Activated CD4-positive, alpha-beta T cell treated with anti-CD3 and anti-CD28 coated beads for 36 hours (primary cell): Measurements from ENCODE around the gene PRRC2A. TPM values are rescaled to one million over a fixed set of nuclear protein-coding genes. Genes with fewer than 3 reads are reported as not detected.

ENCODE experiments used
- ATAC-seq: fragments of 200-7000 bp; cut with Tn5 transposase; one replicate; pipeline ENCODE4 v1.10.0; 2021; ENCODE audit warnings: mild to moderate bottlenecking, moderate library complexity
- CTCF ChIA-PET: fragments of 350-600 bp; sonication (Branson Sonifier 250); formaldehyde crosslinking; loops from one replicate; lab custom pipeline; 2021; ENCODE audit warnings: antibody characterized with exemption; lab: Charles Lee
- POLR2A ChIA-PET: fragments of 350-600 bp; sonication (Branson Sonifier 250); formaldehyde crosslinking; loops from one replicate; lab custom pipeline; 2021; ENCODE audit warnings: antibody characterized with exemption, inconsistent platforms; lab: Charles Lee
- DNase-seq: peaks from one replicate; pipeline ENCODE4 v3.0.0-alpha.2; 2020
- H3K27ac Mint-ChIP-seq: one replicate; pipeline ENCODE4 v1.8.0; 2021; ENCODE audit warnings: mixed read lengths
- H3K27me3 Mint-ChIP-seq: one replicate; pipeline ENCODE4 v1.8.0; 2021; ENCODE audit warnings: mixed read lengths
- H3K36me3 Mint-ChIP-seq: one replicate; pipeline ENCODE4 v1.8.0; 2021; ENCODE audit warnings: low read depth, mixed read lengths
- H3K4me1 Mint-ChIP-seq: one replicate; pipeline ENCODE4 v1.8.0; 2021; ENCODE audit warnings: mixed read lengths
- H3K4me3 Mint-ChIP-seq: one replicate; pipeline ENCODE4 v1.8.0; 2021; ENCODE audit warnings: mild to moderate bottlenecking, moderate library complexity, mixed read lengths
- H3K9me3 Mint-ChIP-seq: one replicate; pipeline ENCODE4 v1.8.0; 2021; ENCODE audit warnings: low read depth, mixed read lengths
- intact Hi-C, 2 experiments: fragments of 100-400 bp; cut with DNase I in 1 of 2; cut with micrococcal nuclease in 1 of 2; formaldehyde crosslinking; loops; one replicate each; pipeline versions ENCODE4 v1.14.2 to v1.15.1; 2022 to 2024; cut with DNase I, micrococcal nuclease
- total RNA-seq, 2 experiments: library from RNA; stranded (reverse); gene quantifications; one replicate each; pipeline ENCODE4 v1.2.3, GENCODE V29; 2021

The PRRC2A gene
- 100 to 1,000 TPM; 255 to 280 TPM for total RNA-seq

- ChIA-PET CTCF (interaction anchor here (0.6 to 1.4 kb wide), 7 partner anchors 22 to 128 kb away, joined by 3 to 9 read pairs (median 3); partner anchors contain the start of genes ATP6V1G2 and DDX39B), POLR2A (interaction anchor here (0.7 to 2.8 kb wide), 9 partner anchors 18 to 242 kb away, joined by 3 to 11 read pairs (median 4); partner anchors contain the start of genes BAG6, DDX39B, GPANK1 and HSPA1B)
- peak; percentile 28 for ATAC-seq
- Mint-ChIP-seq H3K27ac (peak within 1 kb of the TSS; percentile 99), H3K36me3 (peaks cover 54% of the 10 kb centered on the region), H3K4me1 (peaks cover 44% of the 10 kb centered on the region), H3K27me3 (no peaks in the 10 kb centered on the region), H3K4me3 (peak within 1 kb of the TSS; percentile 95), H3K9me3 (no peaks in the 10 kb centered on the region)
- intact Hi-C loops: loop anchor here (1.0 to 2.0 kb wide), 22 partner anchors 32 to 1234 kb away; partner anchors contain the start of genes BAG6 (in 2 of the 2), NFKBIL1 (in 2 of the 2), ABHD16A (in 1 of the 2) and ATP6V1G2 (in 1 of the 2)
- DNase-seq: peak; percentile 98
These were observed at the start of gene PRRC2A for GRCh38 chr6:31620586-31621319. Gene PRRC2A, plus strand, starts transcription at chr6:31620715. Its CDS starts 2,075 bp downstream, at chr6:31622790.

- CTCF ChIA-PET: interaction anchor here (1.3 to 28.5 kb wide), 5 partner anchors 10 to 78 kb away, joined by 6 to 873 read pairs (median 13); partner anchors contain the start of genes ATP6V1G2, LST1, LTB and NCR3
- Mint-ChIP-seq H3K4me3 (peak within 1 kb of the TSS; percentile 97), H3K36me3 (peaks cover 35% of the 10 kb centered on the region), H3K27ac (peak within 1 kb of the TSS; percentile 98), H3K4me1 (peaks cover 83% of the 10 kb centered on the region), H3K27me3 (no peaks in the 10 kb centered on the region), H3K9me3 (no peaks in the 10 kb centered on the region)
- intact Hi-C loops: loop anchor here (1.0 to 10.0 kb wide), 8 partner anchors 8 to 1227 kb away; partner anchors contain the start of genes HLA-B (in 1 of the 2), NFKBIL1 (in 1 of the 2) and RPP21 (in 1 of the 2)
- DNase-seq (peak; percentile 91), ATAC-seq (peak; percentile 48)
- POLR2A ChIA-PET: interaction anchor here (0.5 to 2.0 kb wide), 5 partner anchors 9 to 958 kb away, joined by 3 to 15 read pairs (median 3); partner anchors contain the start of gene DDX39B
These were observed 48.2 kb upstream of the PRRC2A start, which contains the start of gene LTA for GRCh38 chr6:31572041-31572911. Gene LTA, plus strand, starts transcription at chr6:31572289. Its CDS starts 454 bp downstream, at chr6:31572743.

GRCh38 chr6:31573239-31574105 is 47.0 kb upstream of the PRRC2A start:
- peaks cover 45% of the 10 kb centered on the region for H3K36me3 Mint-ChIP-seq
- peaks cover 75% of the 10 kb centered on the region for H3K4me1 Mint-ChIP-seq
- H3K27me3 Mint-ChIP-seq: no peaks in the 10 kb centered on the region
- no peak for ATAC-seq
- ChIA-PET POLR2A (interaction anchor here (0.5 to 4.9 kb wide), 5 partner anchors 8 to 1724 kb away, joined by 3 to 43 read pairs (median 3); partner anchors contain the start of gene DDX39B), CTCF (interaction anchor here (0.6 to 28.5 kb wide), 6 partner anchors 9 to 1396 kb away, joined by 3 to 873 read pairs (median 28); partner anchors contain the start of genes ATP6V1G2, LST1, LTB and NCR3)
- intact Hi-C loops: loop anchor here in 1 of 2 experiments (2.0 to 10.0 kb wide), 6 partner anchors 15 to 1229 kb away; partner anchors contain the start of genes HLA-B and RPP21
- DNase-seq: no peak
- no peaks in the 10 kb centered on the region for H3K9me3 Mint-ChIP-seq
- peak overlapping the region; percentile 98 for H3K27ac Mint-ChIP-seq
- peak overlapping the region; percentile 97 for H3K4me3 Mint-ChIP-seq

GRCh38 chr6:31574106-31575061 is 46.1 kb upstream of the PRRC2A start:
- Mint-ChIP-seq H3K9me3 (no peaks in the 10 kb centered on the region), H3K27me3 (no peaks in the 10 kb centered on the region), H3K27ac (peak overlapping the region; percentile 98), H3K4me3 (peak overlapping the region; percentile 97), H3K4me1 (peaks cover 74% of the 10 kb centered on the region), H3K36me3 (peaks cover 52% of the 10 kb centered on the region)
- intact Hi-C loops: loop anchor here (1.0 to 10.0 kb wide), 9 partner anchors 14 to 1230 kb away; partner anchors contain the start of genes HLA-B (in 1 of the 2), PRRC2A (in 1 of the 2) and RPP21 (in 1 of the 2)
- POLR2A ChIA-PET: interaction anchor here (0.5 to 4.9 kb wide), 28 partner anchors 8 to 1723 kb away, joined by 3 to 43 read pairs (median 4); partner anchors contain the start of genes ATP6V1G2, BRD2, DDX39B and HSPA1B
- CTCF ChIA-PET: interaction anchor here (0.6 to 28.5 kb wide), 13 partner anchors 10 to 619 kb away, joined by 3 to 873 read pairs (median 4); partner anchors contain the start of genes ATP6V1G2, BAG6, DDX39B and LST1
- ATAC-seq (peak; percentile 0), DNase-seq (peak; percentile 62)

- peaks cover 73% of the 10 kb centered on the region for H3K4me1 Mint-ChIP-seq
- peaks cover 55% of the 10 kb centered on the region for H3K36me3 Mint-ChIP-seq
- ChIA-PET CTCF (interaction anchor here (0.6 to 28.5 kb wide), 10 partner anchors 15 to 620 kb away, joined by 3 to 873 read pairs (median 4); partner anchors contain the start of genes ATP6V1G2, BAG6, DDX39B and LST1), POLR2A (interaction anchor here (0.7 to 4.9 kb wide), 22 partner anchors 10 to 1396 kb away, joined by 3 to 43 read pairs (median 5); partner anchors contain the start of genes ATP6V1G2, BRD2, DDX39B and LST1)
- peak within 1 kb of the TSS; percentile 98 for H3K27ac Mint-ChIP-seq
- H3K9me3 Mint-ChIP-seq: no peaks in the 10 kb centered on the region
- peak within 1 kb of the TSS; percentile 97 for H3K4me3 Mint-ChIP-seq
- intact Hi-C loops: loop anchor here (1.0 to 10.0 kb wide), 6 partner anchors 15 to 1231 kb away; partner anchors contain the start of genes PRRC2A (in 1 of the 2) and RPP21 (in 1 of the 2)
- H3K27me3 Mint-ChIP-seq: no peaks in the 10 kb centered on the region
- peak; percentile 89 for DNase-seq
- peak; percentile 23 for ATAC-seq
These were observed 45.1 kb upstream of the PRRC2A start, which contains the start of gene TNF for GRCh38 chr6:31575335-31575901. Gene TNF, plus strand, starts transcription at chr6:31575565. Its CDS starts 177 bp downstream, at chr6:31575742.

- intact Hi-C loops: loop anchor here (1.0 to 10.0 kb wide), 6 partner anchors 16 to 1231 kb away; partner anchors contain the start of genes PRRC2A (in 1 of the 2) and RPP21 (in 1 of the 2)
- peak overlapping the region; percentile 98 for H3K27ac Mint-ChIP-seq
- no peaks in the 10 kb centered on the region for H3K27me3 Mint-ChIP-seq
- ChIA-PET POLR2A (interaction anchor here (0.9 to 4.9 kb wide), 14 partner anchors 10 to 287 kb away, joined by 3 to 43 read pairs (median 8); partner anchors contain the start of genes DDX39B, LST1, NCR3 and NEU1), CTCF (interaction anchor here (0.7 to 28.5 kb wide), 9 partner anchors 1 to 115 kb away, joined by 3 to 873 read pairs (median 4); partner anchors contain the start of genes ATP6V1G2, DDX39B, LST1 and LTA)
- H3K9me3 Mint-ChIP-seq: no peaks in the 10 kb centered on the region
- H3K36me3 Mint-ChIP-seq: peaks cover 60% of the 10 kb centered on the region
- H3K4me3 Mint-ChIP-seq: peak overlapping the region; percentile 97
- ATAC-seq: no peak
- peaks cover 69% of the 10 kb centered on the region for H3K4me1 Mint-ChIP-seq
- no peak for DNase-seq
These were observed 44.4 kb upstream of the PRRC2A start for GRCh38 chr6:31575952-31576685.

- ChIA-PET CTCF (interaction anchor here (0.9 to 28.5 kb wide), 7 partner anchors 0 to 84 kb away, joined by 3 to 873 read pairs (median 50); partner anchors contain the start of genes ATP6V1G2, LST1, LTA and LTB), POLR2A (interaction anchor here (0.9 to 4.9 kb wide), 4 partner anchors 9 to 26 kb away, joined by 3 to 43 read pairs (median 18); partner anchors contain the start of gene LST1)
- Mint-ChIP-seq H3K9me3 (no peaks in the 10 kb centered on the region), H3K36me3 (peaks cover 63% of the 10 kb centered on the region), H3K4me1 (peaks cover 63% of the 10 kb centered on the region), H3K27ac (peak overlapping the region; percentile 98), H3K27me3 (no peaks in the 10 kb centered on the region), H3K4me3 (peak overlapping the region; percentile 97)
- DNase-seq (peak; percentile 73), ATAC-seq (no peak)
- intact Hi-C loops: loop anchor here in 1 of 2 experiments (5.0 to 10.0 kb wide), 3 partner anchors 245 to 1232 kb away; partner anchors contain the start of gene RPP21
These were observed 43.5 kb upstream of the PRRC2A start for GRCh38 chr6:31576897-31577578.
